IMR-90 (cell line): ENCODE measurements around the gene KRT7.

Experiments used
- BHLHE40 ChIP-seq: fragments of 150-350 bp; IDR thresholded peaks from 2 replicates; pipeline ENCODE4 v1.6.1; 2016; ENCODE audit warnings: mild to moderate bottlenecking, low read depth, low read length
- CEBPB ChIP-seq: IDR thresholded peaks from 2 replicates; pipeline ENCODE4 v1.6.1; 2012; ENCODE audit warnings: low read depth, low read length, improper control_type of control experiment
- CHD1 ChIP-seq: IDR thresholded peaks from 2 replicates; pipeline ENCODE4 v1.6.1; 2012; ENCODE audit warnings: low read depth, low read length, improper control_type of control experiment
- CTCF ChIP-seq: conservative IDR thresholded peaks from 2 replicates; pipeline ENCODE4 v1.5.1; 2012; ENCODE audit warnings: mild to moderate bottlenecking, low read depth, low read length, improper control_type of control experiment
- FOS ChIP-seq: fragments of 150-350 bp; IDR thresholded peaks from 2 replicates; pipeline ENCODE4 v1.6.1; 2016; ENCODE audit warnings: low read depth, low read length
- MAFK ChIP-seq: IDR thresholded peaks from 2 replicates; pipeline ENCODE4 v1.6.1; 2012; ENCODE audit warnings: low read depth, low read length, improper control_type of control experiment
- MXI1 ChIP-seq: IDR thresholded peaks from 2 replicates; pipeline ENCODE4 v1.6.1; 2012; ENCODE audit warnings: low read depth, mild to moderate bottlenecking, low read length, moderate library complexity, borderline replicate concordance
- NFE2L2 ChIP-seq: fragments of 150-350 bp; IDR thresholded peaks from 2 replicates; pipeline ENCODE4 v1.6.1; 2016; ENCODE audit warnings: low read depth, mild to moderate bottlenecking, low read length
- POLR2A ChIP-seq: IDR thresholded peaks from 2 replicates; pipeline ENCODE4 v1.6.1; 2012; ENCODE audit warnings: mild to moderate bottlenecking, low read depth, low read length
- RAD21 ChIP-seq: IDR thresholded peaks from 2 replicates; pipeline ENCODE4 v1.6.1; 2012; ENCODE audit warnings: low read length, improper control_type of control experiment
- RFX5 ChIP-seq: IDR thresholded peaks from 2 replicates; pipeline ENCODE4 v1.8.0; 2012; ENCODE audit warnings: low read depth, mild to moderate bottlenecking, low read length, moderate library complexity
- SMC3 ChIP-seq: fragments of 150-350 bp; IDR thresholded peaks from 2 replicates; pipeline ENCODE4 v1.6.1; 2016; ENCODE audit warnings: low read depth, mild to moderate bottlenecking, antibody characterized with exemption, low read length, moderate library complexity
- USF2 ChIP-seq: fragments of 150-350 bp; IDR thresholded peaks from 2 replicates; pipeline ENCODE4 v1.6.1; 2017; ENCODE audit warnings: mild to moderate bottlenecking, antibody characterized with exemption, low read length, low read depth

DNA sequence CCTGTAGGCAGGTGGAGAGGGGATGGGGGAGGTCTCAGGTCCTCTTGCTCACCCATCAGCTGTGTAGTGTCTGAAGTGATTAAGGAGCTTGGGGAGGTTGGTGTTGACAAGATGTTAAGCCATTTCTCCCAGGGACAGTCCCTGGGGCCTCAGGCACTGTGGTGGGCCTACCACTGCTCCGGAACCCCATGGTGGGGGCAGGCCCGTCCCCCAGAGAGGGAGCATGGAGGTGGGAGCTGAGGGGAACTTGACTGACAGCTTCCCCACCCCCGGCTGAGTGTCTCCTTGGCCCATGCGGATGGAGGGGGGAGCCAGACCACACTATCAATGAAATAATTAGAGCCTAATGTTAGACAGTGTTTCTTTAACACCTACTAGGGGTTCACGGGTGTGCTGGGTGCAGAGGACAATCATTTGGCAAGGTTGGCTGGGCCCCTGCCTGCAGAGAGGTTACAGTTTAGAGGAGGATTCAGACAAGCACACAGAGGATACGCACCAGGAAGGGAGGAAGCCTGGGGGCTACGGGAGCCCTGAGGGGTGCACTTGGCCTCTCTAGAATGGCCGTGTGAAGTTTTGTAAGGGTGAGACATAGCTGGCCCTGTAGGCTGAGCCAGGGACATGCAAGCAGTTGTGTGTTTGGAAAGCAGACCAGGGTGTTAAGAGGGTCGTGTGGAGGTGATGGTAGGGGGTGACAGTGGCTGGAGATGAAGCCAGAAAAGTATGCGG, 22.0 kb upstream of the KRT7 start:
- no peak for TF ChIP-seq USF2
- no peak for TF ChIP-seq CTCF
- no peak for TF ChIP-seq MAFK
- TF ChIP-seq POLR2A = no peak
- no peak for TF ChIP-seq SMC3
- no peak for TF ChIP-seq BHLHE40
- TF ChIP-seq CEBPB = no peak
- TF ChIP-seq RAD21 = no peak
- TF ChIP-seq FOS = no peak
- no peak for TF ChIP-seq MXI1
- TF ChIP-seq RFX5 = no peak
- TF ChIP-seq NFE2L2 = no peak
- no peak for TF ChIP-seq CHD1
